Muscle layer of colon (tissue), 2 donors: ENCODE data around the gene ITPKB.
A peak's percentile ranks its signal among the peaks of the same experiment; 100 is the strongest.

Source experiments
- H3K27ac ChIP-seq: one replicate; pipeline ENCODE4 v1.7.0; 2013; ENCODE audit warnings: low read depth, mild to moderate bottlenecking, low read length, moderate library complexity
- H3K27me3 ChIP-seq, 2 donors: one replicate each; pipeline ENCODE4 v1.7.0; 2013; ENCODE audit warnings: low read length in 2 of 2, mild to moderate bottlenecking in 2 of 2; ENCODE audit not compliant: insufficient read depth in 2 of 2, control insufficient read depth in 1 of 2
- H3K36me3 ChIP-seq: one replicate; pipeline ENCODE4 v1.7.0; 2013; ENCODE audit warnings: mild to moderate bottlenecking, low read length; ENCODE audit not compliant: insufficient read depth
- H3K4me1 ChIP-seq: one replicate; pipeline ENCODE4 v1.7.0; 2013; ENCODE audit warnings: mild to moderate bottlenecking, low read length; ENCODE audit not compliant: insufficient read depth
- H3K4me3 ChIP-seq, 2 donors: one replicate each; pipeline ENCODE4 v1.7.0; 2013; ENCODE audit warnings: low read length in 2 of 2, low read depth in 1 of 2, mild to moderate bottlenecking in 1 of 2, moderate library complexity in 1 of 2
- H3K9ac ChIP-seq: one replicate; pipeline ENCODE4 v1.7.0; 2013; ENCODE audit warnings: low read length
- H3K9me3 ChIP-seq: one replicate; pipeline ENCODE4 v1.7.0; 2013; ENCODE audit warnings: mild to moderate bottlenecking, low read length
- donor health status: abdominal sarcoma.
- donor health status: Adenocarcinoma of cecum.

ITPKB gene

GRCh38 chr1:226679262-226679661 lies 59.8 kb downstream of the ITPKB start:
- Histone ChIP-seq H3K36me3 (peaks cover 5% of the 10 kb centered on the region), H3K27ac (peak overlapping the region; percentile 78), H3K27me3 (no peaks in the 10 kb centered on the region), H3K9ac (peak overlapping the region; percentile 78), H3K4me1 (peaks cover 97% of the 10 kb centered on the region), H3K4me3 (no peak overlapping the region), H3K9me3 (no peaks in the 10 kb centered on the region)

GRCh38 chr1:226678701-226679100 lies 60.4 kb downstream of the ITPKB start:
- Histone ChIP-seq H3K27ac (peak overlapping the region; percentile 78), H3K4me3 (no peak overlapping the region), H3K9ac (peak overlapping the region; percentile 78), H3K4me1 (peaks cover 94% of the 10 kb centered on the region), H3K9me3 (no peaks in the 10 kb centered on the region), H3K27me3 (no peaks in the 10 kb centered on the region), H3K36me3 (peaks cover under 1% of the 10 kb centered on the region)

- peaks cover 94% of the 10 kb centered on the region for H3K4me1 ChIP-seq
- H3K9ac ChIP-seq, result no peak overlapping the region
Measured at GRCh38 chr1:226678251-226678650, 60.8 kb downstream of the ITPKB start.

GRCh38 chr1:226677027-226678020 lies 61.8 kb downstream of the ITPKB start:
- H3K4me1 ChIP-seq, result peaks cover 94% of the 10 kb centered on the region

More at GRCh38 chr1:226678251-226678650, 60.8 kb downstream of the ITPKB start:
- H3K9me3 ChIP-seq, result no peaks in the 10 kb centered on the region
- no peaks in the 10 kb centered on the region for H3K27me3 ChIP-seq
- no peaks in the 10 kb centered on the region for H3K36me3 ChIP-seq
- no peak overlapping the region for H3K4me3 ChIP-seq
- H3K27ac ChIP-seq, result peak overlapping the region; percentile 78

GRCh38 chr1:226676381-226676780 lies 62.7 kb downstream of the ITPKB start:
- H3K4me3 ChIP-seq, result peak overlapping the region in 1 of 2 donors; percentile 36
- H3K9ac ChIP-seq, result peak overlapping the region; percentile 59
- no peaks in the 10 kb centered on the region for H3K36me3 ChIP-seq
- H3K27ac ChIP-seq, result peak overlapping the region; percentile 89
- no peaks in the 10 kb centered on the region for H3K9me3 ChIP-seq
- peaks cover 94% of the 10 kb centered on the region for H3K4me1 ChIP-seq
- no peaks in the 10 kb centered on the region for H3K27me3 ChIP-seq

More at GRCh38 chr1:226677027-226678020, 61.8 kb downstream of the ITPKB start:
- peak overlapping the region; percentile 59 for H3K9ac ChIP-seq
- H3K9me3 ChIP-seq, result no peaks in the 10 kb centered on the region
- H3K27me3 ChIP-seq, result no peaks in the 10 kb centered on the region
- no peaks in the 10 kb centered on the region for H3K36me3 ChIP-seq
- peak overlapping the region in 1 of 2 donors; percentile 36 for H3K4me3 ChIP-seq
- peak overlapping the region; percentile 89 for H3K27ac ChIP-seq

GRCh38 chr1:226675715-226676357 lies 63.2 kb downstream of the ITPKB start:
- H3K27ac ChIP-seq, result peak overlapping the region; percentile 89
- H3K4me3 ChIP-seq, result no peak overlapping the region
- no peaks in the 10 kb centered on the region for H3K9me3 ChIP-seq
- H3K27me3 ChIP-seq, result no peaks in the 10 kb centered on the region
- H3K4me1 ChIP-seq, result peaks cover 94% of the 10 kb centered on the region
- H3K36me3 ChIP-seq, result no peaks in the 10 kb centered on the region
- H3K9ac ChIP-seq, result peak overlapping the region; percentile 2

- H3K9ac ChIP-seq, result peak overlapping the region; percentile 2
- peak overlapping the region; percentile 89 for H3K27ac ChIP-seq
- no peaks in the 10 kb centered on the region for H3K27me3 ChIP-seq
- H3K9me3 ChIP-seq, result no peaks in the 10 kb centered on the region
- no peak overlapping the region for H3K4me3 ChIP-seq
- peaks cover 94% of the 10 kb centered on the region for H3K4me1 ChIP-seq
- H3K36me3 ChIP-seq, result no peaks in the 10 kb centered on the region
Measured at GRCh38 chr1:226674892-226675714, 64.0 kb downstream of the ITPKB start.

- H3K4me1 ChIP-seq, result peaks cover 86% of the 10 kb centered on the region
Measured at GRCh38 chr1:226672339-226672762, 66.7 kb downstream of the ITPKB start.

GRCh38 chr1:226671277-226671676 lies 67.8 kb downstream of the ITPKB start:
- no peak overlapping the region for H3K9ac ChIP-seq
- H3K4me1 ChIP-seq, result peaks cover 86% of the 10 kb centered on the region
- no peaks in the 10 kb centered on the region for H3K9me3 ChIP-seq
- H3K27ac ChIP-seq, result no peak overlapping the region
- H3K36me3 ChIP-seq, result peaks cover 5% of the 10 kb centered on the region
- H3K27me3 ChIP-seq, result no peaks in the 10 kb centered on the region
- no peak overlapping the region for H3K4me3 ChIP-seq

More at GRCh38 chr1:226672339-226672762, 66.7 kb downstream of the ITPKB start:
- Histone ChIP-seq H3K27ac (peak overlapping the region; percentile 1), H3K36me3 (no peaks in the 10 kb centered on the region), H3K9ac (no peak overlapping the region), H3K4me3 (no peak overlapping the region), H3K27me3 (no peaks in the 10 kb centered on the region), H3K9me3 (no peaks in the 10 kb centered on the region)

GRCh38 chr1:226670073-226670472 lies 69.0 kb downstream of the ITPKB start:
- Histone ChIP-seq H3K4me1 (peaks cover 86% of the 10 kb centered on the region), H3K4me3 (no peak overlapping the region), H3K27me3 (no peaks in the 10 kb centered on the region), H3K9me3 (no peaks in the 10 kb centered on the region), H3K36me3 (peaks cover 5% of the 10 kb centered on the region), H3K9ac (no peak overlapping the region), H3K27ac (peak overlapping the region; percentile 41)

GRCh38 chr1:226668173-226668560 lies 70.9 kb downstream of the ITPKB start:
- Histone ChIP-seq H3K9ac (no peak overlapping the region), H3K4me1 (peaks cover 77% of the 10 kb centered on the region), H3K27ac (peak overlapping the region; percentile 57), H3K4me3 (no peak overlapping the region), H3K9me3 (no peaks in the 10 kb centered on the region), H3K27me3 (no peaks in the 10 kb centered on the region), H3K36me3 (peaks cover 5% of the 10 kb centered on the region)
